DMS114 treated with DMSO at 0.1 percent for 48 hours (cell line): ENCODE measurements around the gene CHIA.
"Not testable (repeated sequence)": the region's sequence is repeated elsewhere in the genome, so short reads cannot be mapped to it uniquely, and the experiment has no call there.

Experiments
- DNase-seq: peaks from one replicate; lab custom pipeline; 2025; ENCODE audit not compliant: unreplicated experiment; lab: John Stamatoyannopoulos, UW

The CHIA gene

GRCh38 chr1:111283838-111284237, 6.8 kb upstream of the CHIA start:
- no peak for DNase-seq

GRCh38 chr1:111285879-111286278, 4.8 kb upstream of the CHIA start:
- no peak for DNase-seq

GRCh38 chr1:111286912-111287311, 3.7 kb upstream of the CHIA start:
- DNase-seq: no peak

- DNase-seq: no peak
Measured at GRCh38 chr1:111289371-111289770, 1.3 kb upstream of the CHIA start.

- no peak for DNase-seq
Measured at GRCh38 chr1:111290104-111290503, 547 bp upstream of the CHIA start.

DNA sequence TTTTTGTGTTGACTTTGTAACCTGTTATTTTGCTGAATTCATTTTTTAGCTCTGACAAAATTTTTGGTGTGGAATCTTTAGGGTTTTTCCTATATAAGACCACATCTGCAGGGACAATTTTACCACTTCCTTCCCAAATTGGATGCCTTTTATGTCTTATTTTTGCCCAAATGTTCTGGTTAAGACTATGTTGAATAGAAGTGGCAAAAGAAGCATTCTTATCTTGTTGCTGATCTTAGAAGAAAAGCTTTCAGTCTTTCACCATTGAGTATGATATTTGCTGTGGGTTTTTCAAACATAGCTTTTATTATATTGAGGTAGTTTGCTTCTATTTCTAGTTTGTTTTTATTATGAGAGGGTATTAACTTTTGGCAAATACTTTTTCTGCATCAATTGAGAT, 3.7 kb downstream of the CHIA start:
- DNase-seq: no peak

- DNase-seq: no peak
Measured at GRCh38 chr1:111302374-111302773, 11.7 kb downstream of the CHIA start.

GRCh38 chr1:111309690-111310089, 19.0 kb downstream of the CHIA start:
- DNase-seq: no peak

GRCh38 chr1:111318523-111318922, 27.9 kb downstream of the CHIA start:
- DNase-seq: no peak

DNA sequence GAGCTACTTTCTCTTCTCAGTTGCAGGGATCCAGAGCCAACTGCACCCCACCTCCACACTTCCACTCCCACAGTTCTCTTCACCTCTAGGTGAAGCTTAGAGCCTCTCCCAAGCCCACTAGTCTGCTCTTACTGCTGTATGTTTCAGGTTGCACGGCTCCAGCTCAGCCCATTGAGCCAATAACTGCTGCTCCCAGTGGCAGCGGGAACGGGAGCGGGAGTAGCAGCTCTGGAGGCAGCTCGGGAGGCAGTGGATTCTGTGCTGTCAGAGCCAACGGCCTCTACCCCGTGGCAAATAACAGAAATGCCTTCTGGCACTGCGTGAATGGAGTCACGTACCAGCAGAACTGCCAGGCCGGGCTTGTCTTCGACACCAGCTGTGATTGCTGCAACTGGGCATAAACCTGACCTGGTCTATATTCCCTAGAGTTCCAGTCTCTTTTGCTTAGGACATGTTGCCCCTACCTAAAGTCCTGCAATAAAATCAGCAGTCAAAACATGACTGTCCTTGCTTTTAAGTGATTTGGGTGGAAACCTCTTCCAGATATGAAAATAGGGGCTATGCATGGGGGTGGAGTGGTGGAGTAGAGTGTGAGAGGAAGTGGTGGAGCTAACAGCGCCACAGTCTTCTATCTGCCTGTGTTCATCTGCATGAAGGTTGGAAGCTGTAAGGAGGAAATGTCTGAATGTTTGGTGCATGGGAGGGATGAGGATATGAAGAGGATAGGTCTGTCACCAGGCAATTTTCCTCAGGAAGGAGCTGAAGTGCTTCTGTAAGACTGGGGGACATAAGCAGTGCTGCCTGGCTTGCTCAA, 29.6 kb downstream of the CHIA start:
- no peak for DNase-seq

- no peak for DNase-seq
Measured at GRCh38 chr1:111323231-111323630, 32.6 kb downstream of the CHIA start.

- no peak for DNase-seq
Measured at GRCh38 chr1:111332190-111332589, 41.5 kb downstream of the CHIA start.

GRCh38 chr1:111334169-111334568, 43.5 kb downstream of the CHIA start:
- peak; percentile 21 for DNase-seq

- not testable (repeated sequence) for DNase-seq
Measured at GRCh38 chr1:111335214-111335877, 44.7 kb downstream of the CHIA start.

GRCh38 chr1:111338849-111339248, 48.2 kb downstream of the CHIA start:
- DNase-seq: not testable (repeated sequence)

DNA sequence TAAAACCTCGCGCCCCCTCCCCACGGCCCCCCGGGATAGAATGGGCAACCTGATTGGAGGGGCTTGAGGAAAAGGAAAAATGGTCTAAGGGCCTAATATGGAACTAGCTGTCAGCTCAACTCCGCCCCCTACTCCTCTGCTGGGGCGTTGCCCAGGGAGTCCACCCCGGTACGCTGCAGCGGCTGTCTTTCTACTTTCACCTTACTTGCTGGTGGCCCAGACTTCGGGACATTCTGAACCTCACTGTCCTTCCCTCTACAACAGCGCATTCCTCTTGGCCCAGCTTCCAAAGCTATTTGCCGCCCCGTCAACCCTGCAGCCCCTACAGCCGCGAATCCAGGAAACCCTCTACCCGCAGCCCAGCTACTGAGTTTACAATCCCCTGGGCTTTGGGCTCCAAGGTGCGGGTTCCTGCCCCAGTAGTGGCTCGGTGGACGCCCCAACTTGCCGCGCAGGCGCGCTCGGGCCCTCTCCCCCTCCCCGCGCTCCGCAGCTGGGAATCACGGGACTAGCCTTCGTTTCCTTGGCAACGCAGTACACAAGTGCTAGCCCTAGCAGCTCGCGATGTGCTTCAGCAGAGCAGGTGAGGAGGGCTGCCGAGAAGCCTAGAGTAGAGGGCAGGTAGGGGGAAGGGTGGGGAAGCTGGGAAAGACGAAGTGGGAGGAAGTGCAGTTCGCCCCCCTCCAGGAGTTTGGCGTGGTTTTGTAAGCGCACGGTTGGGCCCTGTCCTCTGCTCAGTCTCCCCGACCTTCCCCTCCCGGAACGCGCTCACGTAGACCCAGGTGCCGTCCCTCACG, 55.6 kb downstream of the CHIA start:
- peak; percentile 62 for DNase-seq

- DNase-seq: no peak
Measured at GRCh38 chr1:111347026-111347425, 56.4 kb downstream of the CHIA start.

- no peak for DNase-seq
Measured at GRCh38 chr1:111351700-111352099, 61.0 kb downstream of the CHIA start.

- no peak for DNase-seq
Measured at GRCh38 chr1:111354584-111354983, 63.9 kb downstream of the CHIA start.

- DNase-seq: no peak
Measured at GRCh38 chr1:111358964-111359363, 68.3 kb downstream of the CHIA start.

DNA sequence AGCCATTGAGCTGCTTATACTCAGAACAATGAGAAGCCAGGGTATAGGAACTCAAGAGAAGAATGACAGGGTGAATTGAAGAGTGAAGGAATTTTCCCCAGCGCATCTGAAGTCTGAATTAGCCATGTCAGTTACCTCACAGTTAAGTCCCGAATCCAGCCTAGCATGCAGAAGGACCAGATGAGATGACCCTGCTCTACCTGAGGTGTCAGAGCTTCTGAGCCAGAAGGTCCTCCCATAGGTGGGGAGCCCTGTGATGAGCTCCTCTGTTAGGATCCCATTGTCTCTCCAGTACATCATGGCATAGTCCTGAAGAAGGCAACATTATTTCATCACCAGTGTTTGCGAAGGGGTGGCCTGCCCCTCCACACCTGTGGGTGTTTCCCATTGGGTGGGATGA, 68.7 kb downstream of the CHIA start:
- no peak for DNase-seq

- not testable (repeated sequence) for DNase-seq
Measured at GRCh38 chr1:111360257-111360656, 69.6 kb downstream of the CHIA start.
